Measurements from ENCODE around the gene CLCN6. TPM values are rescaled to one million over a fixed set of nuclear protein-coding genes. Genes with fewer than 3 reads are reported as not detected.

Gene CLCN6
- total and polyA plus RNA-seq, 2 experiments from 2014 or later = 14.1 to 23.6 TPM

GRCh38 chr1:11823366-11824137, 17.6 kb downstream of the CLCN6 start:
- no peaks in the 10 kb centered on the region for H3K9me2 ChIP-seq (replicated peaks; ENCODE audit: insufficient read depth)
- no peak for DNase-seq (ENCODE audit: low spot score)
- peaks cover 6% of the 10 kb centered on the region for H4K20me1 ChIP-seq (ENCODE audit: insufficient read depth, poor library complexity, severe bottlenecking)
- no peak overlapping the region for H3K27ac ChIP-seq
- H3K4me2 ChIP-seq = no peak overlapping the region
- TF ChIP-seq CTCF (IDR thresholded peaks at IDR 0.05; ENCODE audit: poor library complexity) (no peak), EZH2phosphoT487 (IDR thresholded peaks at IDR 0.05; ENCODE audit: low read depth, severe bottlenecking, unreplicated experiment) (no peak)
- 97% methylated on average over 16 of the region's 17 CpGs for WGBS (ENCODE audit: low lambda C conversion rate, missing lambda C conversion rate)
- H3K9me3 ChIP-seq (ENCODE audit: low read depth) = no peaks in the 10 kb centered on the region
- H3K36me3 ChIP-seq (replicated peaks; ENCODE audit: insufficient read depth, low read depth) = no peaks in the 10 kb centered on the region
- H3K4me1 ChIP-seq (ENCODE audit: insufficient read depth) = peaks cover 10% of the 10 kb centered on the region
- no peaks in the 10 kb centered on the region for H3K27me3 ChIP-seq
- H2AFZ ChIP-seq = no peak overlapping the region
- H3K79me2 ChIP-seq = no peaks in the 10 kb centered on the region
- H3K4me3 ChIP-seq = no peak overlapping the region

DNA sequence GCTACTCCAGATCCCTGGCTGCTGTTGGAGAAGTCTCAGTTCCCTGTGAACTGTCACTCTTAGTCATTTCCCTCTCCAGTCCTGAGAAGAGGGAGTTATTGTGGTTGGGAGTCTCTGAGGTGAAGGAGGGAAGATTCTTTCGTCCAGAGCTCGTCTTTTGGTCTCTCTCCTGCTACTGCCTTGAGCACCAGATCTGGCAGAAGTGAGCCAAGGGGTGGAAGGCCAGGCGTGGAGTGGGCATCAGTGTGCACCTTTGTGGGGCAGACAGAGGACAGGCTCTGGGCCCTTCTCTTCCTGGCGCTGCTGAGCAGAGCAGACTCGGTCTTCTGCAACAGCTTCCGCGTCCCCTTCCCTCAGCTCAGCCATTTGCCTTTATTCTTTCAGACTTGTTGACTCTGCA, 19.1 kb downstream of the CLCN6 start:
- H3K27ac ChIP-seq = no peak overlapping the region
- no peak overlapping the region for H3K4me2 ChIP-seq
- H3K4me3 ChIP-seq = no peak overlapping the region
- no peaks in the 10 kb centered on the region for H3K27me3 ChIP-seq
- DNase-seq (ENCODE audit: low spot score) = no peak
- TF ChIP-seq CTCF (IDR thresholded peaks at IDR 0.05; ENCODE audit: poor library complexity) = no peak
- no peak for TF ChIP-seq EZH2 (IDR thresholded peaks at IDR 0.05; ENCODE audit: borderline replicate concordance)
- no peak for TF ChIP-seq EZH2phosphoT487 (IDR thresholded peaks at IDR 0.05; ENCODE audit: low read depth, severe bottlenecking, unreplicated experiment)
- no peaks in the 10 kb centered on the region for H3K36me3 ChIP-seq (replicated peaks; ENCODE audit: insufficient read depth, low read depth)
- peaks cover 3% of the 10 kb centered on the region for H4K20me1 ChIP-seq (ENCODE audit: insufficient read depth, poor library complexity, severe bottlenecking)
- H3K9me2 ChIP-seq (replicated peaks; ENCODE audit: insufficient read depth) = no peaks in the 10 kb centered on the region
- 96% methylated on average over 7 of the region's 7 CpGs for WGBS (ENCODE audit: low lambda C conversion rate, missing lambda C conversion rate)
- peaks cover 10% of the 10 kb centered on the region for H3K4me1 ChIP-seq (ENCODE audit: insufficient read depth)
- no peaks in the 10 kb centered on the region for H3K79me2 ChIP-seq
- H3K9me3 ChIP-seq (ENCODE audit: low read depth) = no peaks in the 10 kb centered on the region
- no peak overlapping the region for H2AFZ ChIP-seq

- H3K27me3 ChIP-seq = no peaks in the 10 kb centered on the region
- H3K79me2 ChIP-seq = no peaks in the 10 kb centered on the region
- H3K4me2 ChIP-seq = no peak overlapping the region
- no peak overlapping the region for H2AFZ ChIP-seq
- TF ChIP-seq EZH2phosphoT487 (IDR thresholded peaks at IDR 0.05; ENCODE audit: low read depth, severe bottlenecking, unreplicated experiment) = no peak
- TF ChIP-seq EZH2 (IDR thresholded peaks at IDR 0.05; ENCODE audit: borderline replicate concordance) = no peak
- no peak for TF ChIP-seq CTCF (IDR thresholded peaks at IDR 0.05; ENCODE audit: poor library complexity)
- H3K36me3 ChIP-seq (replicated peaks; ENCODE audit: insufficient read depth, low read depth) = no peaks in the 10 kb centered on the region
- peaks cover 3% of the 10 kb centered on the region for H4K20me1 ChIP-seq (ENCODE audit: insufficient read depth, poor library complexity, severe bottlenecking)
- no peaks in the 10 kb centered on the region for H3K4me1 ChIP-seq (ENCODE audit: insufficient read depth)
- H3K27ac ChIP-seq = no peak overlapping the region
- H3K9me2 ChIP-seq (replicated peaks; ENCODE audit: insufficient read depth) = no peaks in the 10 kb centered on the region
- H3K9me3 ChIP-seq (ENCODE audit: low read depth) = no peaks in the 10 kb centered on the region
- WGBS (ENCODE audit: low lambda C conversion rate, missing lambda C conversion rate) = 96% methylated on average over 9 of the region's 9 CpGs
- DNase-seq (ENCODE audit: low spot score) = no peak
- H3K4me3 ChIP-seq = no peak overlapping the region
These were observed 21.0 kb downstream of the CLCN6 start for GRCh38 chr1:11826946-11827345.
